Neuron (in vitro differentiated cells): ENCODE measurements around the gene COL8A1.

Experiments used
- H2AFZ ChIP-seq: one replicate; pipeline ENCODE4 v1.6.1; 2013; ENCODE audit warnings: low read depth, mild to moderate bottlenecking, inconsistent platforms, low read length, moderate library complexity
- H3K27me3 ChIP-seq: one replicate; pipeline ENCODE4 v1.6.1; 2013; ENCODE audit warnings: low read length; ENCODE audit not compliant: insufficient read depth
- H3K36me3 ChIP-seq: one replicate; pipeline ENCODE4 v1.6.1; 2013; ENCODE audit warnings: low read length; ENCODE audit not compliant: insufficient read depth
- H3K4me1 ChIP-seq: one replicate; pipeline ENCODE4 v1.6.1; 2013; ENCODE audit warnings: low read length; ENCODE audit not compliant: insufficient read depth
- H3K4me3 ChIP-seq: 2 replicates; pipeline ENCODE4 v1.5.1; 2013; ENCODE audit warnings: mild to moderate bottlenecking, low read length, moderate library complexity
- H3K9me3 ChIP-seq: one replicate; pipeline ENCODE4 v1.6.1; 2013; ENCODE audit warnings: low read length

Gene COL8A1

DNA sequence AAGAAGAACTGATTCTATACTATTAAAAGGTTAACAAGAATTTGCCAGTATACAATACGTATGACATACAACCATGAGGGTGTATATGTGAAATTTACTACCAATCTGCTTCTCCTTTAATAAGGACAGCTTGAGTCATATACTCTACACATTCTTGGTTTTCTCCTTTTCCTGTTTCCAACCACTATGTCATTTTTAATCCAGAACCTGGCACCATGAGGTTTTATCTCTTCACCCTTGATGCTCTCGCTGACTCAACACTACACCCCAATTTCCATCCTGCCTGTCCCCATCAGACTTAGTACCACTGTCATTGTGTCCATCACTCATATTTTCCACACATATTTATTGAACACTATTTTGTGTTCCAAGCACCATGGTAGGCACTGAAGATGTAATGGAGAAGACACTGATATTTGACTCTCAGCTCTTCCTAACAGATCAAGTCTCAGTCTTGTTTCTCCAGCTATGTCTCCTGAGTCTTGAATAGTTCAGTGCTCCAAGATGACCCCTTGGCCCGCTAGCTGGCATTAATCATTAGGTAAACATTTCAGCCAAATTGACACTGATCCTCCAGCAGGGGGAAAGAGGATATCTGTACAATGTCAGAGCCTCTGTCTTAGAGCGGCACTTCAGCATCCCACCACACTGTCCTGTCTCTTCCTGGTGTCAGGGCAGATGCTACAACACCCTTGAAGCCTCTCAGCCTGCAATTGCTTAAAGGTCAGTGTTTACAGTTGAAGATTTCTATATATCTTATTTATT is 11.2 kb upstream of the COL8A1 start:
- Histone ChIP-seq H3K4me1 (no peaks in the 10 kb centered on the region), H2AFZ (no peak overlapping the region), H3K27me3 (no peaks in the 10 kb centered on the region), H3K4me3 (no peak overlapping the region), H3K36me3 (no peaks in the 10 kb centered on the region), H3K9me3 (no peaks in the 10 kb centered on the region)

- H2AFZ ChIP-seq: no peak overlapping the region
- H3K27me3 ChIP-seq: no peaks in the 10 kb centered on the region
- no peaks in the 10 kb centered on the region for H3K9me3 ChIP-seq
- no peaks in the 10 kb centered on the region for H3K36me3 ChIP-seq
- no peak overlapping the region for H3K4me3 ChIP-seq
- H3K4me1 ChIP-seq: no peaks in the 10 kb centered on the region
These were observed 7.6 kb upstream of the COL8A1 start for GRCh38 chr3:99630815-99631214.

DNA sequence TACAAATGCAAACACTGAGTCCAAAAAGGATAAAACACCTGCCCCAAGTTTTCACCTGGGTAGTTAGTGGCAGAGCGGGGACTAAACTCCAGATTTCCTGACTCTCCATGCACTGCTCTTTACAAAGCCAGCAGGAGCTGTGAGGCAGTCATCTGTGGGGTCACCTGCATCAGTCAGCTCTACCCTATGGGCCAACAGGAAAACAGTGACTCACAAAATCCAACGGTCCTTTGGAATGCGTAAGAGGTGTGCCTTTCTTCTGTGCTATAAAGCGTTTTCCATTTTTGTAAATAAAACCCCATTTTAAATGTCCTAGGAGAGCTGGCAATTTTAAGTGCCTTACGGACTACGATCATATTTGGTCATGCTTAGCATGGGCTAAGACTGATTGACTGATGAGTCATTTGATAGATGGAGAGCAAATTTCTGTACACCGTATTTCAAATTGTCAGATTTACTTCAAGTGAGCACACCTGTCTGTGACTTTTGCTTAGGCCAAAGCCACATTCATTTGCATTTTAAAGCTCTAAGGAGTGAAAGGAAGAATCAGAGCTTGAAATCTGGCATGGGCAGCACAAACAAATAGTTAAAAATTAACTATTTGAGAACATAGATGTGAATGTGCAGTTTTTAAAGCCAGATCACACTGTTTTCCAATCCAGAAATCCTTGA is 4.4 kb upstream of the COL8A1 start:
- Histone ChIP-seq H3K9me3 (no peaks in the 10 kb centered on the region), H3K36me3 (no peaks in the 10 kb centered on the region), H3K4me3 (no peak overlapping the region), H3K4me1 (peaks cover 12% of the 10 kb centered on the region), H3K27me3 (no peaks in the 10 kb centered on the region), H2AFZ (no peak overlapping the region)

DNA sequence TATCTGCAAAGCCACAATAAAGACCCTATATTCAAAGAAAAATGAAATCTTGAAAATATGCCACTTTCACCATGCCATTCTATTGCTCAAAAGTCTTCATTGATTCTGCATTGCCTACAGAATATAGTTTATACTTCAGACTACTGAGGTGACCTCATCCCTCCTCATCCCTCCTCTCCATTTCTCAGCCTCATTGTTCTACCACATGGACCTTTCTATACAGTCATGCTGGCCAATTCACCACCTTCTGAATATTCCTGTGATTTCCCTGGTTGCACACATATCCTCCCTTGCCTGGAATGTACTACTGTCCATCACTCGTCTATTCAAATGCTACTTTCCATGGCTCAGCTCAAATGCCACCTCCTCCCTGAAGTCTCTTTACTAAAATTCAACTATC is 3.5 kb upstream of the COL8A1 start:
- peaks cover 12% of the 10 kb centered on the region for H3K4me1 ChIP-seq
- H3K9me3 ChIP-seq: no peaks in the 10 kb centered on the region
- H3K4me3 ChIP-seq: no peak overlapping the region
- no peaks in the 10 kb centered on the region for H3K27me3 ChIP-seq
- no peaks in the 10 kb centered on the region for H3K36me3 ChIP-seq
- no peak overlapping the region for H2AFZ ChIP-seq

- Histone ChIP-seq H3K27me3 (no peaks in the 10 kb centered on the region), H3K36me3 (no peaks in the 10 kb centered on the region)
These were observed 3.0 kb upstream of the COL8A1 start for GRCh38 chr3:99635348-99635747.

GRCh38 chr3:99637016-99637367 is 1.4 kb upstream of the COL8A1 start:
- H3K4me1 ChIP-seq: peaks cover 12% of the 10 kb centered on the region
- no peaks in the 10 kb centered on the region for H3K36me3 ChIP-seq
- no peaks in the 10 kb centered on the region for H3K9me3 ChIP-seq
- H2AFZ ChIP-seq: no peak overlapping the region
- H3K4me3 ChIP-seq: peak overlapping the region; percentile 19
- no peaks in the 10 kb centered on the region for H3K27me3 ChIP-seq

More at GRCh38 chr3:99635348-99635747, 3.0 kb upstream of the COL8A1 start:
- Histone ChIP-seq H3K9me3 (no peaks in the 10 kb centered on the region), H2AFZ (no peak overlapping the region), H3K4me3 (no peak overlapping the region), H3K4me1 (peaks cover 12% of the 10 kb centered on the region)

DNA sequence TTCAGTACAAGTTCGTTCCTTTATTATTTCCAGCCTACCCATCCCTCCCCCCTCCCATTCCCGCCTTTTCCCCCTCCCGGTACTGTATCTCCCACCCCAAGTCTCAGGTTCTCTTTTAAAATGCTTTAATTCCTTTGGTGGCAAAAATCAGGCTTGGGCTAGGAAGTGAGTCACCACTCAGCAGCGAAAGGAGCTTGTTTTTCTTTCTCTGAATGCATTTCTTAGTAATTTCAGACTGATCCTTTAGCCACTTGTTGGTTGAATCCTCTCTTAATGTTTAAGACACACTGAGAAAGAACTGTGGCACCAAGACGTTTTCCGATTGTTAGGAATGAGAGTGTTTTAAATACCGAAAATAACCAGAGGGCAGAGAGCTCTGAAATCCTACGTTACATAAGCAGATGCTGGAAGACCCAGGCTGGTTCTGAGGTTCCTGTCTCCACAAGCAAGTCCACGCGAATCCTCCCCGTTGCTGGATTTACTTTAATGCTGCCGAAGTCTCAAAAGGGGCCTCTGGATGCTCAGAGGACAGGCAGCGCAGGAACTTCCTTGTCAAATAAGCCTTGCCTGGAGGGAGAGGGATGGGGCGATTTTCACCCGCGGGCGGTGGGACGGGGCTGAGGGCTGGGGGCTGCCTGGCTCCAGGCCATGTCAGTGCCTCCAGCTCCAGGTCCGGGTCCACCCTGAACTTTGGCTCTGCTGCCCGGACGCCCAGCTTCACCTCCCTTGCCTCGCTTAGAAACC is 854 bp upstream of the COL8A1 start:
- Histone ChIP-seq H3K9me3 (no peaks in the 10 kb centered on the region), H3K36me3 (no peaks in the 10 kb centered on the region), H3K27me3 (no peaks in the 10 kb centered on the region)

GRCh38 chr3:99639579-99639978 is 1.2 kb downstream of the COL8A1 start:
- Histone ChIP-seq H3K4me1 (peaks cover 13% of the 10 kb centered on the region), H3K27me3 (no peaks in the 10 kb centered on the region), H3K36me3 (no peaks in the 10 kb centered on the region), H2AFZ (no peak overlapping the region), H3K4me3 (no peak overlapping the region), H3K9me3 (no peaks in the 10 kb centered on the region)

More for the DNA sequence above, 854 bp upstream of the COL8A1 start:
- Histone ChIP-seq H3K4me1 (peaks cover 12% of the 10 kb centered on the region), H2AFZ (no peak overlapping the region), H3K4me3 (peak overlapping the region; percentile 23)

DNA sequence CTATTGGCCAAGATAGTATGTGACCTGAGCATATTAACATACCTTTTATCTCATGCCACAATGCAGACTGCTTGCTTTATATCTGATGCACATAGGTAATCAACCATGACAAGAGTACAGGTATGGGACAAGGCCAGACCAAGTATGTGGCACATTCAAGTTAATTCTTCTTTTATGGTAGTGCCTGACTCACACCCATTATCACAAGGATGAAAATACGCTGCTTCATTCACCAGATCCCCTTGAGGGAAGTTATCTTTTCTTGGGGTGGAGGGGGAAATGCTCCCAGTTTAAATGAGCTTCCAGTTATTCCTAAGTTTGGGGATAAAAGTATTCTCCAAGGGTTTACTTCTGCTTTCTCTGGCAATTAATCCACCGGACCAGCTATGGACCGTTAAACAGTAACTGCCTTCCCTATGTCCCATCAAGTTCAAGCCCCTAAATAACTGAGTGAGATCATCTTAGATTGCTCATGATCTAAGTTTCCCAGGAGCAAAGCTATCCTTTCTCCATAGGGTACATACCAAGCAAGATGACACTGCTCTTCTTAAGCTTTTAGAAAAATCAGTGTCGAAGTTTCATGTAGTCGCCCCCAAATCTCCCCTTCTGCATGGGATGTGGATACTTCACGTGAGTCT is 1.9 kb downstream of the COL8A1 start:
- Histone ChIP-seq H3K4me3 (no peak overlapping the region), H3K4me1 (peaks cover 20% of the 10 kb centered on the region), H2AFZ (no peak overlapping the region), H3K27me3 (no peaks in the 10 kb centered on the region), H3K36me3 (no peaks in the 10 kb centered on the region), H3K9me3 (no peaks in the 10 kb centered on the region)

GRCh38 chr3:99641480-99641879 is 3.1 kb downstream of the COL8A1 start:
- H3K4me3 ChIP-seq: no peak overlapping the region

DNA sequence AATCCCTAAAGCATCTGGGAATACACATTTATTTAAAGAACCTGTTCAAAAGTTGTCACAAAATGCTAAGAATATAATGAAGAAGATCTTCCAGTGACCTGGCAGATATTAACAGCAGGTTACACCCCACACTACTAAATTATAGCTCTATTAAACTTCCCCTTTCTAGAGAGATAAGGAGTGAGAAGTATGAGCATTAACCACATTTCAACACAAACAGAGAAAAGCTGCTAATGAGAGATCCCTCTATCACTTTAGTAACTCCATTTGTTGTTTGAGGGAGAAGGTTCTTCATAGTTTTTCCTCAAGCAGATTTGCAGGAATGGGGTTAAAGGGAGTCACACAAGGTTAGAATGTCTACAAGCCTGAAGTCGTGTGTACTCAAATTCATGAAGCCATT is 3.6 kb downstream of the COL8A1 start:
- no peaks in the 10 kb centered on the region for H3K27me3 ChIP-seq

More at GRCh38 chr3:99641480-99641879, 3.1 kb downstream of the COL8A1 start:
- no peaks in the 10 kb centered on the region for H3K9me3 ChIP-seq
- H3K4me1 ChIP-seq: peaks cover 31% of the 10 kb centered on the region
- H3K27me3 ChIP-seq: no peaks in the 10 kb centered on the region
- H2AFZ ChIP-seq: no peak overlapping the region
- H3K36me3 ChIP-seq: no peaks in the 10 kb centered on the region

GRCh38 chr3:99644017-99644416 is 5.6 kb downstream of the COL8A1 start:
- H3K27me3 ChIP-seq: no peaks in the 10 kb centered on the region
- no peaks in the 10 kb centered on the region for H3K36me3 ChIP-seq
- no peaks in the 10 kb centered on the region for H3K9me3 ChIP-seq
- no peak overlapping the region for H3K4me3 ChIP-seq
- H3K4me1 ChIP-seq: peaks cover 23% of the 10 kb centered on the region
- H2AFZ ChIP-seq: no peak overlapping the region

More for the DNA sequence above, 3.6 kb downstream of the COL8A1 start:
- peaks cover 26% of the 10 kb centered on the region for H3K4me1 ChIP-seq
- H3K4me3 ChIP-seq: no peak overlapping the region
- H3K36me3 ChIP-seq: no peaks in the 10 kb centered on the region
- H3K9me3 ChIP-seq: no peaks in the 10 kb centered on the region
- H2AFZ ChIP-seq: no peak overlapping the region

GRCh38 chr3:99644746-99645145 is 6.4 kb downstream of the COL8A1 start:
- peaks cover 23% of the 10 kb centered on the region for H3K4me1 ChIP-seq
- H3K4me3 ChIP-seq: no peak overlapping the region
- H3K9me3 ChIP-seq: no peaks in the 10 kb centered on the region
- H3K27me3 ChIP-seq: no peaks in the 10 kb centered on the region
- no peak overlapping the region for H2AFZ ChIP-seq
- H3K36me3 ChIP-seq: no peaks in the 10 kb centered on the region
